Astrocyte of the hippocampus (primary cell): ENCODE results near the gene CDH13.

Source experiments
- DNase-seq: peaks from one replicate; pipeline ENCODE4 v3.0.0; 2011; ENCODE audit warnings: low read depth, low spot score

The CDH13 gene

GRCh38 chr16:82782715-82783251 is 156.0 kb downstream of the CDH13 start:
- DNase-seq = peak; percentile 18

- DNase-seq = no peak
Observed at GRCh38 chr16:82783933-82784572, 157.3 kb downstream of the CDH13 start.

- DNase-seq = no peak
Observed at GRCh38 chr16:82784573-82784968, 157.8 kb downstream of the CDH13 start.

GRCh38 chr16:82788225-82788624 is 161.5 kb downstream of the CDH13 start:
- no peak for DNase-seq

GRCh38 chr16:82788919-82789318 is 162.2 kb downstream of the CDH13 start:
- DNase-seq = no peak

GRCh38 chr16:82792693-82793092 is 165.9 kb downstream of the CDH13 start:
- DNase-seq = no peak

- no peak for DNase-seq
Observed at GRCh38 chr16:82793528-82794245, 166.9 kb downstream of the CDH13 start.

- DNase-seq = no peak
Observed at GRCh38 chr16:82796047-82796446, 169.3 kb downstream of the CDH13 start.

- no peak for DNase-seq
Observed at GRCh38 chr16:82801361-82801760, 174.6 kb downstream of the CDH13 start.

- DNase-seq = no peak
Observed at GRCh38 chr16:82805866-82806265, 179.1 kb downstream of the CDH13 start.

GRCh38 chr16:82807311-82807710 is 180.5 kb downstream of the CDH13 start:
- no peak for DNase-seq

- no peak for DNase-seq
Observed at GRCh38 chr16:82808036-82808435, 181.3 kb downstream of the CDH13 start.

- DNase-seq = no peak
Observed at GRCh38 chr16:82810077-82810476, 183.3 kb downstream of the CDH13 start.

GRCh38 chr16:82814059-82814458 is 187.3 kb downstream of the CDH13 start:
- DNase-seq = no peak

GRCh38 chr16:82819286-82819685 is 192.5 kb downstream of the CDH13 start:
- DNase-seq = no peak

GRCh38 chr16:82820855-82821254 is 194.1 kb downstream of the CDH13 start:
- DNase-seq = no peak

- DNase-seq = no peak
Observed at GRCh38 chr16:82824408-82824807, 197.6 kb downstream of the CDH13 start.

GRCh38 chr16:82829301-82829700 is 202.5 kb downstream of the CDH13 start:
- no peak for DNase-seq

- DNase-seq = no peak
Observed at GRCh38 chr16:82830944-82831343, 204.2 kb downstream of the CDH13 start.

- no peak for DNase-seq
Observed at GRCh38 chr16:82832821-82833220, 206.1 kb downstream of the CDH13 start.

- no peak for DNase-seq
Observed at GRCh38 chr16:82833378-82833993, 206.7 kb downstream of the CDH13 start.

- peak; percentile 19 for DNase-seq
Observed at GRCh38 chr16:82834151-82834815, 207.5 kb downstream of the CDH13 start.
